ENCODE data around the gene PDK3.

Gene PDK3

GRCh38 chrX:24464836-24465531 lies at the start of gene PDK3:
Gene PDK3, plus strand, starts transcription at chrX:24465286. Its CDS starts 170 bp downstream, at chrX:24465456.
- peak; percentile 72 for DNase-seq (ENCODE audit: low read depth)

GRCh38 chrX:24415921-24416320 lies 49.2 kb upstream of the PDK3 start:
- no peak for DNase-seq (ENCODE audit: low read depth)

GRCh38 chrX:24423960-24424359 lies 41.1 kb upstream of the PDK3 start:
- DNase-seq (ENCODE audit: low read depth), result peak; percentile 34

- DNase-seq (ENCODE audit: low read depth), result peak; percentile 27
Observed at GRCh38 chrX:24424948-24425347, 40.1 kb upstream of the PDK3 start.

GRCh38 chrX:24425806-24426205 lies 39.3 kb upstream of the PDK3 start:
- DNase-seq (ENCODE audit: low read depth), result no peak

GRCh38 chrX:24426340-24426913 lies 38.7 kb upstream of the PDK3 start:
- peak; percentile 23 for DNase-seq (ENCODE audit: low read depth)

GRCh38 chrX:24426921-24427746 lies 38.0 kb upstream of the PDK3 start:
- no peak for DNase-seq (ENCODE audit: low read depth)

GRCh38 chrX:24427747-24428019 lies 37.4 kb upstream of the PDK3 start:
- DNase-seq (ENCODE audit: low read depth), result no peak

GRCh38 chrX:24428516-24428915 lies 36.6 kb upstream of the PDK3 start:
- no peak for DNase-seq (ENCODE audit: low read depth)

GRCh38 chrX:24435060-24435459 lies 30.0 kb upstream of the PDK3 start:
- DNase-seq (ENCODE audit: low read depth), result no peak

GRCh38 chrX:24443918-24444317 lies 21.2 kb upstream of the PDK3 start:
- no peak for DNase-seq (ENCODE audit: low read depth)

- DNase-seq (ENCODE audit: low read depth), result no peak
Observed at GRCh38 chrX:24444645-24445044, 20.4 kb upstream of the PDK3 start.

GRCh38 chrX:24448762-24449250 lies 16.3 kb upstream of the PDK3 start:
- no peak for DNase-seq (ENCODE audit: low read depth)

- DNase-seq (ENCODE audit: low read depth), result no peak
Observed at GRCh38 chrX:24463077-24463476, 2.0 kb upstream of the PDK3 start.

GRCh38 chrX:24464498-24464835 lies 619 bp upstream of the PDK3 start:
- no peak for DNase-seq (ENCODE audit: low read depth)

GRCh38 chrX:24465532-24465865 lies 413 bp downstream of the PDK3 start:
- no peak for DNase-seq (ENCODE audit: low read depth)

GRCh38 chrX:24466025-24466424 lies 939 bp downstream of the PDK3 start:
- DNase-seq (ENCODE audit: low read depth), result no peak

GRCh38 chrX:24468245-24468644 lies 3.2 kb downstream of the PDK3 start:
- DNase-seq (ENCODE audit: low read depth), result no peak

GRCh38 chrX:24471808-24472207 lies 6.7 kb downstream of the PDK3 start:
- no peak for DNase-seq (ENCODE audit: low read depth)

GRCh38 chrX:24475480-24475879 lies 10.4 kb downstream of the PDK3 start:
- no peak for DNase-seq (ENCODE audit: low read depth)

GRCh38 chrX:24478509-24478908 lies 13.4 kb downstream of the PDK3 start:
- DNase-seq (ENCODE audit: low read depth), result no peak

GRCh38 chrX:24479924-24480323 lies 14.8 kb downstream of the PDK3 start:
- DNase-seq (ENCODE audit: low read depth), result no peak

GRCh38 chrX:24480400-24480865 lies 15.3 kb downstream of the PDK3 start:
- DNase-seq (ENCODE audit: low read depth), result no peak

All from iris pigment epithelial cell (primary cell).